Hepatic stellate cell (primary cell): ENCODE results near the gene APP.

Experiments used
- DNase-seq: peaks from one replicate; pipeline ENCODE4 v3.0.0; 2011; ENCODE audit warnings: low spot score

APP gene

GRCh38 chr21:25970254-25970930, 200.2 kb downstream of the APP start:
- no peak for DNase-seq

GRCh38 chr21:25967901-25968438, 202.6 kb downstream of the APP start:
- DNase-seq: no peak

GRCh38 chr21:25967181-25967900, 203.2 kb downstream of the APP start:
- DNase-seq: no peak

- DNase-seq: no peak
These were observed 204.4 kb downstream of the APP start for GRCh38 chr21:25965951-25966707.

- DNase-seq: no peak
These were observed 205.6 kb downstream of the APP start for GRCh38 chr21:25964926-25965325.

- DNase-seq: no peak
These were observed 206.6 kb downstream of the APP start for GRCh38 chr21:25964015-25964414.

GRCh38 chr21:25963181-25963580, 207.4 kb downstream of the APP start:
- DNase-seq: no peak

- no peak for DNase-seq
These were observed 209.5 kb downstream of the APP start for GRCh38 chr21:25961042-25961441.

GRCh38 chr21:25960402-25960801, 210.2 kb downstream of the APP start:
- DNase-seq: no peak

- no peak for DNase-seq
These were observed 210.8 kb downstream of the APP start for GRCh38 chr21:25959799-25960198.

GRCh38 chr21:25956993-25957714, 213.4 kb downstream of the APP start:
- no peak for DNase-seq

- no peak for DNase-seq
These were observed 214.9 kb downstream of the APP start for GRCh38 chr21:25955646-25956045.

- no peak for DNase-seq
These were observed 216.9 kb downstream of the APP start for GRCh38 chr21:25953659-25954058.

GRCh38 chr21:25953196-25953595, 217.4 kb downstream of the APP start:
- DNase-seq: no peak

- no peak for DNase-seq
These were observed 218.3 kb downstream of the APP start for GRCh38 chr21:25952306-25952705.

- DNase-seq: no peak
These were observed 220.9 kb downstream of the APP start for GRCh38 chr21:25949701-25950100.

- DNase-seq: no peak
These were observed 225.8 kb downstream of the APP start for GRCh38 chr21:25944672-25945213.

GRCh38 chr21:25944082-25944481, 226.5 kb downstream of the APP start:
- no peak for DNase-seq

- DNase-seq: no peak
These were observed 228.4 kb downstream of the APP start for GRCh38 chr21:25942135-25942534.

- DNase-seq: no peak
These were observed 231.2 kb downstream of the APP start for GRCh38 chr21:25939396-25939761.

GRCh38 chr21:25938658-25939395, 231.7 kb downstream of the APP start:
- DNase-seq: no peak
